ENCODE data around the gene TMPRSS4. TPM values are rescaled to one million over a fixed set of nuclear protein-coding genes. Genes with fewer than 3 reads are reported as not detected.

The TMPRSS4 gene
- total RNA-seq, 1 experiment from 2014 or later = not detected

GRCh38 chr11:118108513-118108912 is 31.6 kb downstream of the TMPRSS4 start:
- Histone ChIP-seq H3K27me3 (ENCODE audit: control insufficient read depth, insufficient read depth, low read length) (no peaks in the 10 kb centered on the region; the same call in 1 of the 2 replicates), H3K4me1 (ENCODE audit: control insufficient read depth, insufficient read depth, low read length) (no peaks in the 10 kb centered on the region), H3K9me3 (ENCODE audit: control insufficient read depth, insufficient read depth, low read depth, low read length) (no peaks in the 10 kb centered on the region), H3K4me3 (ENCODE audit: low read depth in 2 of 2, low read length in 2 of 2) (no peak overlapping the region), H3K27ac (ENCODE audit: low read length) (no peak overlapping the region), H3K36me3 (ENCODE audit: control insufficient read depth, insufficient read depth, low read length) (no peaks in the 10 kb centered on the region)
- no TSS peak for BruUV-seq (replicated peaks)
- ChIA-PET POLR2A (no interaction called here), CTCF (interaction anchor here (0.7 kb wide), 1 partner anchor 16 kb away, joined by 3 read pairs; no protein-coding TSS in a partner anchor)
- ATAC-seq (no peak), DNase-seq (ENCODE audit: low read depth, low spot score) (no peak)
- intact Hi-C loops (cut with micrococcal nuclease; ENCODE audit: unreplicated experiment) (no loop called here), in situ Hi-C loops (cut with HindIII; ENCODE audit: low pct_unique_long_range_greater_than_20kb, low sequenced_read_pairs) (no loop called here)
- TF ChIP-seq POLR2AphosphoS5 (IDR thresholded peaks at IDR 0.05; ENCODE audit: low read depth, low read length) (no peak), REST (IDR thresholded peaks at IDR 0.05; ENCODE audit: insufficient read depth in 1 of 2, low read depth in 2 of 2, low read length in 1 of 2) (no peak), TCF7L2 (IDR thresholded peaks at IDR 0.05; ENCODE audit: low read depth, low read length) (no peak), SIN3A (IDR thresholded peaks at IDR 0.05; ENCODE audit: borderline replicate concordance, insufficient read depth, low read depth, low read length) (no peak), CTCF (IDR thresholded peaks at IDR 0.05) (no peak)

GRCh38 chr11:118109231-118109630 is 32.4 kb downstream of the TMPRSS4 start:
- no peak for DNase-seq (ENCODE audit: low read depth, low spot score)
- TF ChIP-seq SIN3A (IDR thresholded peaks at IDR 0.05; ENCODE audit: borderline replicate concordance, insufficient read depth, low read depth, low read length) (no peak), POLR2AphosphoS5 (IDR thresholded peaks at IDR 0.05; ENCODE audit: low read depth, low read length) (no peak), REST (IDR thresholded peaks at IDR 0.05; ENCODE audit: insufficient read depth in 1 of 2, low read depth in 2 of 2, low read length in 1 of 2) (no peak), CTCF (IDR thresholded peaks at IDR 0.05) (no peak), TCF7L2 (IDR thresholded peaks at IDR 0.05; ENCODE audit: low read depth, low read length) (no peak)
- Histone ChIP-seq H3K27ac (ENCODE audit: low read length) (no peak overlapping the region), H3K36me3 (ENCODE audit: control insufficient read depth, insufficient read depth, low read length) (no peaks in the 10 kb centered on the region), H3K4me1 (ENCODE audit: control insufficient read depth, insufficient read depth, low read length) (no peaks in the 10 kb centered on the region), H3K27me3 (ENCODE audit: control insufficient read depth, insufficient read depth, low read length) (no peaks in the 10 kb centered on the region; the same call in 1 of the 2 replicates), H3K4me3 (ENCODE audit: low read depth in 2 of 2, low read length in 2 of 2) (no peak overlapping the region), H3K9me3 (ENCODE audit: control insufficient read depth, insufficient read depth, low read depth, low read length) (no peaks in the 10 kb centered on the region)
- in situ Hi-C loops (cut with HindIII; ENCODE audit: low pct_unique_long_range_greater_than_20kb, low sequenced_read_pairs) (no loop called here), intact Hi-C loops (cut with micrococcal nuclease; ENCODE audit: unreplicated experiment) (no loop called here)
- ChIA-PET CTCF (no interaction called here), POLR2A (no interaction called here)
- ATAC-seq = no peak
- BruUV-seq (replicated peaks) = no TSS peak

All from Panc1 (cell line).